WERI-Rb-1 (cell line): ENCODE data around the gene TRIM41.
"Not testable (repeated sequence)": the region's sequence is repeated elsewhere in the genome, so short reads cannot be mapped to it uniquely, and the experiment has no call there.

Experiments
- DNase-seq: peaks from one replicate; pipeline ENCODE4 v3.0.0-alpha.2; 2020
- H3K27ac ChIP-seq: fragments of 250-450 bp; sonication (Bioruptor Pico); 2 replicates; pipeline ENCODE4 v1.5.1; 2020; ENCODE audit warnings: mild to moderate bottlenecking, moderate library complexity
- H3K27me3 ChIP-seq: fragments of 250-450 bp; sonication (Bioruptor Pico); 2 replicates; pipeline ENCODE4 v1.5.1; 2021; ENCODE audit warnings: mild to moderate bottlenecking, low read depth, moderate library complexity; ENCODE audit not compliant: insufficient read depth, severe bottlenecking
- H3K36me3 ChIP-seq: fragments of 250-450 bp; sonication (Bioruptor Pico); 2 replicates; pipeline ENCODE4 v1.5.1; 2020; ENCODE audit warnings: mild to moderate bottlenecking, moderate library complexity
- H3K4me3 ChIP-seq: 2 replicates; pipeline ENCODE4 v1.5.1; 2011; ENCODE audit warnings: low read depth, mild to moderate bottlenecking, control low read depth, low read length
- H3K9me3 ChIP-seq: fragments of 250-450 bp; sonication (Bioruptor Pico); 2 replicates; pipeline ENCODE4 v1.5.1; 2021; ENCODE audit warnings: mild to moderate bottlenecking, moderate library complexity; ENCODE audit not compliant: severe bottlenecking
- TF ChIP-seq, protein P1 (sequence below): IDR thresholded peaks from 2 replicates; pipeline ENCODE4 v1.5.1; 2011; ENCODE audit warnings: low read depth, mild to moderate bottlenecking, control low read depth, inconsistent platforms, low read length

The TRIM41 gene

GRCh38 chr5:181259974-181260719 lies 37.1 kb downstream of the TRIM41 start:
- H3K4me3 ChIP-seq, result peak overlapping the region; percentile 80
- H3K9me3 ChIP-seq, result no peaks in the 10 kb centered on the region
- H3K27me3 ChIP-seq, result no peaks in the 10 kb centered on the region
- TF ChIP-seq, protein P1, sequence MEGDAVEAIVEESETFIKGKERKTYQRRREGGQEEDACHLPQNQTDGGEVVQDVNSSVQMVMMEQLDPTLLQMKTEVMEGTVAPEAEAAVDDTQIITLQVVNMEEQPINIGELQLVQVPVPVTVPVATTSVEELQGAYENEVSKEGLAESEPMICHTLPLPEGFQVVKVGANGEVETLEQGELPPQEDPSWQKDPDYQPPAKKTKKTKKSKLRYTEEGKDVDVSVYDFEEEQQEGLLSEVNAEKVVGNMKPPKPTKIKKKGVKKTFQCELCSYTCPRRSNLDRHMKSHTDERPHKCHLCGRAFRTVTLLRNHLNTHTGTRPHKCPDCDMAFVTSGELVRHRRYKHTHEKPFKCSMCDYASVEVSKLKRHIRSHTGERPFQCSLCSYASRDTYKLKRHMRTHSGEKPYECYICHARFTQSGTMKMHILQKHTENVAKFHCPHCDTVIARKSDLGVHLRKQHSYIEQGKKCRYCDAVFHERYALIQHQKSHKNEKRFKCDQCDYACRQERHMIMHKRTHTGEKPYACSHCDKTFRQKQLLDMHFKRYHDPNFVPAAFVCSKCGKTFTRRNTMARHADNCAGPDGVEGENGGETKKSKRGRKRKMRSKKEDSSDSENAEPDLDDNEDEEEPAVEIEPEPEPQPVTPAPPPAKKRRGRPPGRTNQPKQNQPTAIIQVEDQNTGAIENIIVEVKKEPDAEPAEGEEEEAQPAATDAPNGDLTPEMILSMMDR, result no peak
- H3K36me3 ChIP-seq, result peaks cover 3% of the 10 kb centered on the region; the same call in 1 of the 2 replicates
- no peak overlapping the region; the same call in 1 of the 2 replicates for H3K27ac ChIP-seq
- no peak for DNase-seq

GRCh38 chr5:181260720-181261319 lies 37.7 kb downstream of the TRIM41 start, which contains the start of gene TRIM52:
TRIM52 (minus strand) TSS chr5:181261143; CDS start chr5:181260813, 330 bp downstream.
- no peaks in the 10 kb centered on the region for H3K27me3 ChIP-seq
- peak; percentile 84 for DNase-seq
- peak within 1 kb of the TSS; percentile 80 for H3K4me3 ChIP-seq

DNA sequence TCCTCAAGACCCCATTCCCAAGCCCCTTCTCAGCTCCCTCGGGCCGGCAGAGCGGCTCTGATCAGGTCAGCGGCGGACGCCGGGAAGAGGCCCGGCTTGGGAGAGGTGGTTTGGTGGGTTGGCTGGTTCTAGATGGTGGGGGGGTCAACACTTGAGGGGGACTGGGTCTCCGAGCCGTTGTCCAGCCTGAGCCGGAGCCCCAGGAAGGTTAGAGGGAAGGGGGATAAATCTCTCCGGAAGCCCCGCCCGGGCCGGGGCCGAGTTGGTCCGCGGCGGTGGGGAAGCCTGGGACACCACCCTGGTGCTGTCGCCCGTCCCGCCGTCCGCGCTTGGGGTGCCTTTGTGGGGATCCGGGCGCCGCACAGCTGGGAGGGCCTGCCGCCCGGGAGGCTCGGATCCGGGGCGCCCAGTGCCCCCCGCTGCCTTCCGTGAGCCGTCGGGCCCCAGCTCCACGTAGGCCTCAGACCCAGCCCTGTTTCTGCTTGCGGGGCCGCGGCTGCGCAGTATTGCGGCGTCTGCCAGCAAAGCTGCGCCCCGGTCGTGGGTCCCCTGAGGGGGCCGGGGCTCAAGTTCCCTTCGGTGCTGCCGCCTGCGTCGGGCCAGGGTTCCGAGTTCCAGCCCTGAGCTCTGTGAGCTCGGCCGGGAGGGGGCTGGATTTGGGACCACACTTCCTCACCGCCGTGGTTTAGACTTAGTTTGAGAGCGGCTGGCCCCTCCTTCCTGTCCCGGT lies 38.4 kb downstream of the TRIM41 start:
- TF ChIP-seq, protein P1, result no peak
- peak; percentile 64 for DNase-seq
- H3K27me3 ChIP-seq, result no peaks in the 10 kb centered on the region
- H3K4me3 ChIP-seq, result peak overlapping the region; percentile 80
- no peaks in the 10 kb centered on the region for H3K9me3 ChIP-seq
- H3K36me3 ChIP-seq, result no peaks in the 10 kb centered on the region; the same call in 1 of the 2 replicates
- H3K27ac ChIP-seq, result peak overlapping the region; percentile 95

More at GRCh38 chr5:181260720-181261319, 37.7 kb downstream of the TRIM41 start, which contains the start of gene TRIM52:
- H3K9me3 ChIP-seq, result no peaks in the 10 kb centered on the region
- TF ChIP-seq, protein P1, result no peak
- H3K27ac ChIP-seq, result peak within 1 kb of the TSS; percentile 95
- H3K36me3 ChIP-seq, result peaks cover under 1% of the 10 kb centered on the region; the same call in 1 of the 2 replicates

GRCh38 chr5:181263633-181264032 lies 40.6 kb downstream of the TRIM41 start:
- Histone ChIP-seq H3K4me3 (no peak overlapping the region), H3K27ac (no peak overlapping the region), H3K9me3 (no peaks in the 10 kb centered on the region), H3K36me3 (no peaks in the 10 kb centered on the region; the same call in 1 of the 2 replicates), H3K27me3 (no peaks in the 10 kb centered on the region)
- TF ChIP-seq, protein P1, result no peak
- DNase-seq, result no peak

DNA sequence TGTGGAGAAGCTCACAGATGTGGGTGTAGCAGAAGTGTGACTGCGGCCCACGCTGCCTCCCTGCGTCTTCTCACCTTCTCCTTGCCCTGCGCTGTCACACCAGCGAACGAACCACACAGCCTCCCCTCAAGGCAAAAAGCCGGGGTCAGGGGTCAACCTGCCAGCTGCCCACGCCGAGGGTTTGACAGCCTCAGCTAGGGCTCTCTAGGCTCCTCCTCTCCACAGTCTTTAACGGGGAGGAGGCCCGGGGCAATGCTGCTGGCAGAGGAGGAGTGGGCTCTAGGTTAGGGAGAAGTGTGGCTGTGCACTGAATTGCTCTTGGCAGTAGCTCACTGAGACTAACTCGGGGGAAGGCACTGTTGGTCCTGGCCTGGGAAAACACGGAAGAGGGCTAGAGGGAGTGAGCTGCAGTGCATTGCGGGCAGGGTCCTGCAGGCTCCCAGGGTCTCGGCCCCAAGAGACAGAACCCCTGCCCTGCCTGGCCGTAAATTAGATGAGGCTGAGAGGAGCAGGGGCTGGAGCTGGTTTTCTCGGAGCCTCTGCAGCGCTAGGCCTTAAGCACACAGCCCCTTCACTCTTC lies 42.1 kb downstream of the TRIM41 start:
- no peaks in the 10 kb centered on the region for H3K9me3 ChIP-seq
- TF ChIP-seq, protein P1, result no peak
- no peak overlapping the region for H3K4me3 ChIP-seq
- no peaks in the 10 kb centered on the region for H3K27me3 ChIP-seq
- H3K36me3 ChIP-seq, result no peaks in the 10 kb centered on the region; the same call in 1 of the 2 replicates
- DNase-seq, result no peak
- no peak overlapping the region for H3K27ac ChIP-seq

- H3K27ac ChIP-seq, result 0 out of 2 replicates have a peak overlapping the region, but pooled peaks have one; percentile 17
- DNase-seq, result peak; percentile 60
- not testable (repeated sequence) for H3K27me3 ChIP-seq, H3K36me3 ChIP-seq, H3K4me3 ChIP-seq, H3K9me3 ChIP-seq
Measured at GRCh38 chr5:181267291-181267904, 44.3 kb downstream of the TRIM41 start.

DNA sequence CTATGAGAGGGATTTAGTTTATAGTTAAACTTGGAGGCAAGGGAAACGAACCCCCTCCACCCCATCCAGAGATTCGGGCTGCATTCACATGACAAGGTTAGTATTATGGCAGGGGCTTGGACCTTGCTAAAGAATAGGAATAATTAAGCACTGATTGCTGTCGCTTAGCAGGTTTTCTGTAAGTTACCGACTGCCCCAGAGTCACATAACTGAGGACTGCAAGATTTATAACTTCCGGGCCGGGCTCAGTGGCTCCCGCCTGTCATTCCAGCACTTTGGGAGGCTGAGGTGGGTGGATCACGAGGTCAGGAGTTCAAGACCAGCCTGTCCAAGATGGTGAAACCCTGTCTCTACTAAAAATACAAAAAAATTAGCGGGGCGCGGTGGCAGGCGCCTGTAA lies 44.8 kb downstream of the TRIM41 start:
- H3K27ac ChIP-seq, H3K27me3 ChIP-seq, H3K9me3 ChIP-seq, H3K4me3 ChIP-seq, H3K36me3 ChIP-seq, DNase-seq: not testable (repeated sequence)
